Osteoblast (primary cell): Measurements from ENCODE around the gene SELENOM. TPM values are rescaled to one million over a fixed set of nuclear protein-coding genes. Genes with fewer than 3 reads are reported as not detected.

ENCODE experiments used
- DNase-seq: peaks from one replicate; pipeline ENCODE4 v3.0.0; 2011; ENCODE audit warnings: low spot score, mixed read lengths; ENCODE audit not compliant: insufficient read length; ENCODE audit errors: missing footprints
- H2AFZ ChIP-seq: 2 replicates; pipeline ENCODE4 v1.6.0; 2011; ENCODE audit warnings: mild to moderate bottlenecking, low read length
- H3K27ac ChIP-seq: 2 replicates; pipeline ENCODE4 v1.5.1; 2011; ENCODE audit warnings: mild to moderate bottlenecking, low read depth, low read length, moderate library complexity
- H3K27me3 ChIP-seq: 2 replicates; pipeline ENCODE4 v1.6.0; 2012; ENCODE audit warnings: mild to moderate bottlenecking, control low read depth, inconsistent platforms, low read length, moderate library complexity; ENCODE audit not compliant: insufficient read depth
- H3K36me3 ChIP-seq: 2 replicates; pipeline ENCODE4 v1.5.1; 2011; ENCODE audit warnings: mild to moderate bottlenecking, low read length, control low read depth, moderate library complexity; ENCODE audit not compliant: insufficient read depth
- H3K4me1 ChIP-seq: 2 replicates; pipeline ENCODE4 v1.5.1; 2011; ENCODE audit warnings: mild to moderate bottlenecking, low read length, control low read depth, moderate library complexity; ENCODE audit not compliant: insufficient read depth
- H3K4me2 ChIP-seq: 2 replicates; pipeline ENCODE4 v1.6.0; 2011; ENCODE audit warnings: mild to moderate bottlenecking, low read length; ENCODE audit not compliant: insufficient read depth
- H3K4me3 ChIP-seq: fragments of 200-600 bp; sonication (generic); 3 replicates; pipeline ENCODE4 v1.5.1; 2012; ENCODE audit warnings: mild to moderate bottlenecking, low read length, inconsistent platforms; ENCODE audit not compliant: insufficient read depth
- H3K79me2 ChIP-seq: 2 replicates; pipeline ENCODE4 v1.6.0; 2012; ENCODE audit warnings: mild to moderate bottlenecking, low read length, control low read depth, inconsistent platforms; ENCODE audit not compliant: insufficient read depth
- H3K9me3 ChIP-seq: 2 replicates; pipeline ENCODE4 v1.5.1; 2011; ENCODE audit warnings: low read depth, low read length, control low read depth
- H4K20me1 ChIP-seq: 2 replicates; pipeline ENCODE4 v1.6.0; 2012; ENCODE audit warnings: mild to moderate bottlenecking, low read length, control low read depth; ENCODE audit not compliant: insufficient read depth
- total RNA-seq: library from RNA; depleted of rRNA; stranded (reverse); fragments of >200 nt; gene quantifications from 2 replicates; pipeline ENCODE4 v1.2.3, GENCODE V29; 2012
- TF ChIP-seq, protein P1 (sequence below): IDR thresholded peaks from 2 replicates; pipeline ENCODE4 v1.5.1; 2011; ENCODE audit warnings: mild to moderate bottlenecking, low read depth, low read length, moderate library complexity; ENCODE audit errors: extremely low read depth

SELENOM gene
- total RNA-seq, 1 donor, result 157 TPM

DNA sequence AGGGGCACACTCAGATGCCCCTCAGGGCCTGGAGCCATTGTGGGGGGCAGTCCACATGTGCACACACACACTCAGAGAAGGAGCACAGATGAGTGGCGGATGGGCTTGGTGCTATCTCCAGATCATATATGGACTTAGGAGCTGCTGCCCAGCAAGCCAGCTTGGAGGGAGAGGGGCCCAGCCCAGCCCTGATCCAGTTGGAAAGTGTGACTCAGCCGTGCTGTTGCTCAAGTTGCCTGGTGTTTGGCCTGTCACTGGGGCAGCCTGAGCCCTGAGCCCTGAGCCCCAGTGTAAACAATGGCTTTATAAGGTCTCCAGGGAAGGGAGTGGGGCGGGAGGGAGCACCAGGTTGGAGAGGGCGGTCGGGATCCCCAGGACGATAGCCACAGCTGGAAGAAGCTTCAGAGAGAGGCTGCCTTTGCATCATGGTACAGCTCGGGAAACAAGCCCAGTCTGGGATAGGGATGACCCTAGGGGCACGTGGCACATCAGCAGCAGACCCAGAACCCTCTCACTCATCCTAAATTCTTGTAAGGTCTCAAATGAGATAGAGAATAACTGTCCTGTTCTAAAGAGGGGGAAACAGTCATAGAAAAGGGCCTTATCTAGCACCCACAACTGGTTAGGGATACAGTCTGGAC, 4.8 kb downstream of the SELENOM start:
- Histone ChIP-seq H3K36me3 (peaks cover 68% of the 10 kb centered on the region), H3K4me2 (no peak overlapping the region), H2AFZ (no peak overlapping the region), H3K9me3 (no peaks in the 10 kb centered on the region), H3K4me3 (no peak overlapping the region), H3K4me1 (peaks cover 33% of the 10 kb centered on the region), H3K27ac (peak overlapping the region; percentile 82), H3K27me3 (no peaks in the 10 kb centered on the region), H3K79me2 (peaks cover 44% of the 10 kb centered on the region), H4K20me1 (peaks cover 40% of the 10 kb centered on the region)
- DNase-seq, result peak; percentile 99
- TF ChIP-seq, protein P1, sequence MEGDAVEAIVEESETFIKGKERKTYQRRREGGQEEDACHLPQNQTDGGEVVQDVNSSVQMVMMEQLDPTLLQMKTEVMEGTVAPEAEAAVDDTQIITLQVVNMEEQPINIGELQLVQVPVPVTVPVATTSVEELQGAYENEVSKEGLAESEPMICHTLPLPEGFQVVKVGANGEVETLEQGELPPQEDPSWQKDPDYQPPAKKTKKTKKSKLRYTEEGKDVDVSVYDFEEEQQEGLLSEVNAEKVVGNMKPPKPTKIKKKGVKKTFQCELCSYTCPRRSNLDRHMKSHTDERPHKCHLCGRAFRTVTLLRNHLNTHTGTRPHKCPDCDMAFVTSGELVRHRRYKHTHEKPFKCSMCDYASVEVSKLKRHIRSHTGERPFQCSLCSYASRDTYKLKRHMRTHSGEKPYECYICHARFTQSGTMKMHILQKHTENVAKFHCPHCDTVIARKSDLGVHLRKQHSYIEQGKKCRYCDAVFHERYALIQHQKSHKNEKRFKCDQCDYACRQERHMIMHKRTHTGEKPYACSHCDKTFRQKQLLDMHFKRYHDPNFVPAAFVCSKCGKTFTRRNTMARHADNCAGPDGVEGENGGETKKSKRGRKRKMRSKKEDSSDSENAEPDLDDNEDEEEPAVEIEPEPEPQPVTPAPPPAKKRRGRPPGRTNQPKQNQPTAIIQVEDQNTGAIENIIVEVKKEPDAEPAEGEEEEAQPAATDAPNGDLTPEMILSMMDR, result no peak

DNA sequence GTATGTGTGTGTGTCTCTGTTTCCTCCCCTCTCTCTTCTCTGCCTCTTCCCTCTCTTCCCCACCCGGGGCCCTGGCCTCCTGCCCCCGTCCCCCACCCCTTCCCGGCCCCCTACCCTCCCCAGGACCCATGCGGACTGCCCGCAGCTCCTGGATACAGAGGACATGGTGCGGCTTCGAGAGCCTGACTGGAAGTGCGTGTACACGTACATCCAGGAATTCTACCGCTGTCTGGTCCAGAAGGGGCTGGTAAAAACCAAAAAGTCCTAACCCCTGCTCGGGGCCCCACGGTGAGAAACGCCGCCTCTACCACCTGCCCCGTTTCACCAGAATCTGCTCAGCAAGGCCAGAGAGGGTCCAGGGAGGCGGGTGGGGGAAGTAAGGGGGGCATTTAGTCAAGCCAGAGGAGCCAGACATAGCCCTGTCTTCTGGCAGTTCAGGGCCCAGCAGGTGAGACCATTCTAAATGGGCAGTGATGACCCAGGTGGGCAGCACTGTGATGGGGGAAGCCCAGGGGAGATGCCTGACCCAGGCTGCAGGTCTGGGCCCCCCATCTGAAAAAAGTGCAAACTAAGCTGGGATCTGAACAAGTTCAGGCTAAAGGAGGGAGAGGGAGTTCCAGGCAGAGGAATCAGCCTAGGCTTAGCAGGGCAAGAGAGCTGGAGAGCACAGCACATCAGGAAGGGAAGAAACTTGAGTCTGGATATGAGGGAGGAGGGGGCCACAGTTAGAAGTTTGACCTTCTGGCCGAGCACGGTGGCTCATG, 6.4 kb downstream of the SELENOM start:
- H3K79me2 ChIP-seq, result peaks cover 39% of the 10 kb centered on the region
- H3K27ac ChIP-seq, result peak overlapping the region; percentile 39
- H3K27me3 ChIP-seq, result no peaks in the 10 kb centered on the region
- H4K20me1 ChIP-seq, result peaks cover 36% of the 10 kb centered on the region
- H3K4me3 ChIP-seq, result no peak overlapping the region
- no peak overlapping the region for H2AFZ ChIP-seq
- peaks cover 24% of the 10 kb centered on the region for H3K4me1 ChIP-seq
- H3K36me3 ChIP-seq, result peaks cover 82% of the 10 kb centered on the region
- H3K4me2 ChIP-seq, result no peak overlapping the region
- TF ChIP-seq, protein P1, result no peak
- peak; percentile 87 for DNase-seq
- H3K9me3 ChIP-seq, result no peaks in the 10 kb centered on the region

DNA sequence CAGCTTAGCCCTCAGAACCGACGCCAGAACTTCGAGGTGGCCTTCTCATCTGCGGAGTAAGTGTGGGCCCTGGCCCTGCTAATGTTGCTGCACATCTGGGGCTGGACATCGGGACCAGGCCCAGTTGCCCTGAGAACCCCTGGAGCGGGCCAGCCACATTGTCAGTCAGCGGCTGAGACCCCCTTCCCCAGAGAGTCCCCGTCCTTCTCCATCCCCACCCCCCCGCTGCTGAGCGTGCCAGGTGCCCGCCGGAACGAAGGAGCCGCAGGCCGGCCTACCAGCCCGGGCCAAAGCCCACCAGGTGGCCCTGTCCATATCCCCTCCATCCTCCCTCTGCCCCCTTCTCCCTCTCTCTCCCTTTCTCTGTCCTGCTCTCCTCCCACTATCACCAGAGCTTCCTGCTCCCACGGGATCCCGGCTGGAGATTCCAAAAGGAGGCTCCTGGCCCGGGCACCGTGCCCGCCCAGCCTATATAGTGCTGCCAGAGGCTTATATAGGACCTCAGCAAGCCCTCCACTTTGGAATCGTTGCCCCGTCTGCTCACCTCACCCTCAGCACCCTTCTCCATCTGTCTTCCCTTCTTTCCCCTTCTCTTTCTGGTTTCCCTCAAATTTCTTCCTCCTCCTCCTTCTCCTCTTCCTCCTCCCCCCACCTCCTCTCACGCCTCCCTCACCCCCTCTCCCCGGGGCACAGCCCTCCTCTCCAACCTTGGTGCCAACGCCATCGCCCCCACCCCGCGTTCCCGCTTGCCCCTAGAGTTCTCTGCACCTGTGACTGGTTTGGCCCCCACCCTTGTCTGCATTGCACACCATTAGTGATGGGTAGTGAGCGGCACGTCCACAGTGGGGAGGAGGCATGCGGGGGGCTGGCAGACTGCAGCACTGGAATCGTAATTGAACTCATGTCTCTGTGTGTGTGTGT, 7.3 kb downstream of the SELENOM start:
- Histone ChIP-seq H3K4me1 (peaks cover 16% of the 10 kb centered on the region), H3K9me3 (no peaks in the 10 kb centered on the region), H3K27me3 (no peaks in the 10 kb centered on the region), H2AFZ (no peak overlapping the region), H4K20me1 (peaks cover 28% of the 10 kb centered on the region), H3K79me2 (peaks cover 34% of the 10 kb centered on the region), H3K4me3 (no peak overlapping the region), H3K27ac (no peak overlapping the region), H3K36me3 (peaks cover 82% of the 10 kb centered on the region), H3K4me2 (no peak overlapping the region)
- TF ChIP-seq, protein P1, result no peak
- DNase-seq, result peak; percentile 76
